Measurements from ENCODE around the gene GPC3. TPM values are rescaled to one million over a fixed set of nuclear protein-coding genes. Genes with fewer than 3 reads are reported as not detected.

Gene GPC3
- total and polyA plus RNA-seq, 2 donors: 22.1 to 192 TPM

GRCh38 chrX:133970076-133970475 lies 15.3 kb downstream of the GPC3 start:
- DNase-seq (ENCODE audit: extremely low spot score): no peak
- no peak overlapping the region for H3K27ac ChIP-seq (ENCODE audit: low read depth)
- H3K4me1 ChIP-seq (ENCODE audit: insufficient read depth): no peaks in the 10 kb centered on the region
- no peak overlapping the region for H3K4me3 ChIP-seq (ENCODE audit: low read depth, low read length)
- WGBS: 55% methylated on average over 5 of the region's 5 CpGs
- no peaks in the 10 kb centered on the region for H3K36me3 ChIP-seq (ENCODE audit: insufficient read depth)

- DNase-seq (ENCODE audit: extremely low spot score): no peak
- H3K4me1 ChIP-seq (ENCODE audit: insufficient read depth): no peaks in the 10 kb centered on the region
- 85% methylated on average over 3 of the region's 3 CpGs for WGBS
- no peaks in the 10 kb centered on the region for H3K36me3 ChIP-seq (ENCODE audit: insufficient read depth)
- no peak overlapping the region for H3K4me3 ChIP-seq (ENCODE audit: low read depth, low read length)
- no peak overlapping the region for H3K27ac ChIP-seq (ENCODE audit: low read depth)
These were observed 16.2 kb downstream of the GPC3 start for GRCh38 chrX:133969191-133969590.

GRCh38 chrX:133968109-133968508 lies 17.3 kb downstream of the GPC3 start:
- no peak overlapping the region for H3K4me3 ChIP-seq (ENCODE audit: low read depth, low read length)
- H3K27ac ChIP-seq (ENCODE audit: low read depth): no peak overlapping the region
- DNase-seq (ENCODE audit: extremely low spot score): no peak
- 98% methylated on average over 5 of the region's 5 CpGs for WGBS
- H3K36me3 ChIP-seq (ENCODE audit: insufficient read depth): no peaks in the 10 kb centered on the region
- no peaks in the 10 kb centered on the region for H3K4me1 ChIP-seq (ENCODE audit: insufficient read depth)

- DNase-seq (ENCODE audit: extremely low spot score): no peak
- no peaks in the 10 kb centered on the region for H3K4me1 ChIP-seq (ENCODE audit: insufficient read depth)
- H3K4me3 ChIP-seq (ENCODE audit: low read depth, low read length): no peak overlapping the region
- H3K27ac ChIP-seq (ENCODE audit: low read depth): no peak overlapping the region
- 97% methylated on average over 3 of the region's 3 CpGs for WGBS
- no peaks in the 10 kb centered on the region for H3K36me3 ChIP-seq (ENCODE audit: insufficient read depth)
These were observed 19.2 kb downstream of the GPC3 start for GRCh38 chrX:133966199-133966598.

DNA sequence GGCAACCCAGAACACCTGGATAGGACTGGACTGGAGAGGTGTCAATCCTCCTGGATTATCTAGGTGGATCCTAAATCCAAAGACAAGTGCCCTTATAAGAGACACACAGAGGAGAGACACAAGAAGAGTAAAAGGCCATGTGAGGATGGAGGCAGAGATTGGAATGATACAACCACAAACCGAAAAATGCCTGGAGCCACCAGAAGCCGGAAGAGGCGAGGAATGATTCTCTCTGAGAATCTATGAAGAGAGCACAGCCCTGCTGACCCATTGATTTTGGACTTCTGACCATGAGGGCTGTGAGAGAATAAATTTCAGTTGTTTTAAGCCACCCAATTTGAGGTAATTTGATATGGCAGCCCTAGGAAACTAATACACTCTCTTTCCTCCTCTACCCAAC lies 20.1 kb downstream of the GPC3 start:
- Histone ChIP-seq H3K4me3 (ENCODE audit: low read depth, low read length) (no peak overlapping the region), H3K4me1 (ENCODE audit: insufficient read depth) (no peaks in the 10 kb centered on the region)
- WGBS: 98% methylated on average over 3 of the region's 3 CpGs

GRCh38 chrX:133961046-133961445 lies 24.3 kb downstream of the GPC3 start:
- 89% methylated on average over 6 of the region's 6 CpGs for WGBS
- DNase-seq (ENCODE audit: extremely low spot score): no peak
- no peak overlapping the region for H3K4me3 ChIP-seq (ENCODE audit: low read depth, low read length)
- no peaks in the 10 kb centered on the region for H3K4me1 ChIP-seq (ENCODE audit: insufficient read depth)
- H3K36me3 ChIP-seq (ENCODE audit: insufficient read depth): no peaks in the 10 kb centered on the region
- H3K27ac ChIP-seq (ENCODE audit: low read depth): no peak overlapping the region

More for the DNA sequence above, 20.1 kb downstream of the GPC3 start:
- Histone ChIP-seq H3K27ac (ENCODE audit: low read depth) (no peak overlapping the region), H3K36me3 (ENCODE audit: insufficient read depth) (no peaks in the 10 kb centered on the region)
- no peak for DNase-seq (ENCODE audit: extremely low spot score)

DNA sequence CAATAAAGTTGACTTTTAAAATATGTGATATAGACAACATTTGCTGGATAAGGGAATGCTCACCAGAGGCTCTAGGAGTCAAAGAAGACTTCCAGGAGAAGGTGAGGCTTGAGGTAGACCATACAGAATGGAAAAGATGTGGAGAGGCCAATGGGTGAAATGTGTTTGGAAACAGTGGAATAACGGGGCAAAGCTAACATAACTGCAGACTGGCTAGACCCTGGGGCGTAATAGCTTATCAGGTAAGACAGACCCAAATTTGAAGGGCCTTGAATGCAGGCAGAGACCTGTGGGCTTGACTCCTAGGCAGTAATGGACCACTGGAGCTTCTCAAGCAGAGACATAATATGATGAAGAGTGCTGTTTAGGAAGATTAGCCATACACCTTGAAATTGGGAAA lies 25.4 kb downstream of the GPC3 start:
- 86% methylated on average over 2 of the region's 2 CpGs for WGBS
- no peak overlapping the region for H3K4me3 ChIP-seq (ENCODE audit: low read depth, low read length)
- no peaks in the 10 kb centered on the region for H3K4me1 ChIP-seq (ENCODE audit: insufficient read depth)
- no peaks in the 10 kb centered on the region for H3K36me3 ChIP-seq (ENCODE audit: insufficient read depth)
- H3K27ac ChIP-seq (ENCODE audit: low read depth): no peak overlapping the region
- no peak for DNase-seq (ENCODE audit: extremely low spot score)

GRCh38 chrX:133958997-133959688 lies 26.3 kb downstream of the GPC3 start:
- H3K36me3 ChIP-seq (ENCODE audit: insufficient read depth): no peaks in the 10 kb centered on the region
- 78% methylated on average over 2 of the region's 2 CpGs for WGBS
- H3K4me1 ChIP-seq (ENCODE audit: insufficient read depth): no peaks in the 10 kb centered on the region
- H3K27ac ChIP-seq (ENCODE audit: low read depth): no peak overlapping the region
- H3K4me3 ChIP-seq (ENCODE audit: low read depth, low read length): no peak overlapping the region
- DNase-seq (ENCODE audit: extremely low spot score): no peak

DNA sequence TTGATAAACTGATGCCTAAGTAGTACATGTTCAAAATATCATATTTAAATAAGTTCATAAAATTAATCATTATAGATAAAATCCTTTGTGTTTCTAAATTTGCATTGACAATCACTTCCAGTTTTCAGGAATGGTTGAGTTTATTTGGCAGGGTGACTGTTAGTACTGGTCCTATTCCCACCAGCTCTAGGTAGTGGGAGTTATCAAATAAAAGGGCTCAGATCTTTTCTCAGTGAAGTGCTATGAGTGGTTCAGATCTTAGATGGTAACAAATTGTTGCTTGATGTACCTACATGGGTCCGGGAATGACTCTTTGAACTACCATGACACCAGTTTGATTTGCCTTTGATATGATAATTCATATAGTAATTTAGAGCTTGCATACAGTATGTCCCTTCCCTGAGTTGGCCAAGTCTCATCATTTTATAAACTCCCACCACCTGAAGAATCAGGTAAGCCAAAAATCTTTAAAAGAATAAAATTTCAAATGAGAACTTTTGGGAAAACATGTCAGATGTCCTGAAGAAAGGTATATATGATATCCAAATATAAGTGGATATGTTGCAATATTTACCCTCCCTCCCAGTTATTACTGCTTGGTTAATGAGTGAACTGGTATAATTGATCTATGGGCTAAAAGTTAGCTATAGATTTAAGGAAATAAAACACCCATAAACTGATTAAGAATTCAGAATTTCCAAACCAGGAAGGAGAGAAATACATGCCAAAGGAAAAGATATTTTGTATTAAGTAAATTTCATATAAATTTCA lies 28.6 kb downstream of the GPC3 start:
- Histone ChIP-seq H3K4me1 (ENCODE audit: insufficient read depth) (no peaks in the 10 kb centered on the region), H3K4me3 (ENCODE audit: low read depth, low read length) (no peak overlapping the region), H3K27ac (ENCODE audit: low read depth) (no peak overlapping the region), H3K36me3 (ENCODE audit: insufficient read depth) (no peaks in the 10 kb centered on the region)
- WGBS: 95% methylated on average over 1 of the region's 1 CpG
- DNase-seq (ENCODE audit: extremely low spot score): no peak

- Histone ChIP-seq H3K4me1 (ENCODE audit: insufficient read depth) (no peaks in the 10 kb centered on the region), H3K4me3 (ENCODE audit: low read depth, low read length) (no peak overlapping the region), H3K27ac (ENCODE audit: low read depth) (no peak overlapping the region), H3K36me3 (ENCODE audit: insufficient read depth) (no peaks in the 10 kb centered on the region)
- WGBS: 95% methylated on average over 4 of the region's 4 CpGs
- DNase-seq (ENCODE audit: extremely low spot score): no peak
These were observed 31.5 kb downstream of the GPC3 start for GRCh38 chrX:133953785-133954355.

- WGBS: 89% methylated on average over 2 of the region's 2 CpGs
- Histone ChIP-seq H3K4me1 (ENCODE audit: insufficient read depth) (no peaks in the 10 kb centered on the region), H3K27ac (ENCODE audit: low read depth) (no peak overlapping the region), H3K36me3 (ENCODE audit: insufficient read depth) (no peaks in the 10 kb centered on the region), H3K4me3 (ENCODE audit: low read depth, low read length) (no peak overlapping the region)
- no peak for DNase-seq (ENCODE audit: extremely low spot score)
These were observed 32.3 kb downstream of the GPC3 start for GRCh38 chrX:133953078-133953477.

- no peak overlapping the region for H3K27ac ChIP-seq (ENCODE audit: low read depth)
- no peak for DNase-seq (ENCODE audit: extremely low spot score)
- no peaks in the 10 kb centered on the region for H3K4me1 ChIP-seq (ENCODE audit: insufficient read depth)
- no peak overlapping the region for H3K4me3 ChIP-seq (ENCODE audit: low read depth, low read length)
- 77% methylated on average over 2 of the region's 2 CpGs for WGBS
- no peaks in the 10 kb centered on the region for H3K36me3 ChIP-seq (ENCODE audit: insufficient read depth)
These were observed 34.3 kb downstream of the GPC3 start for GRCh38 chrX:133951098-133951497.

DNA sequence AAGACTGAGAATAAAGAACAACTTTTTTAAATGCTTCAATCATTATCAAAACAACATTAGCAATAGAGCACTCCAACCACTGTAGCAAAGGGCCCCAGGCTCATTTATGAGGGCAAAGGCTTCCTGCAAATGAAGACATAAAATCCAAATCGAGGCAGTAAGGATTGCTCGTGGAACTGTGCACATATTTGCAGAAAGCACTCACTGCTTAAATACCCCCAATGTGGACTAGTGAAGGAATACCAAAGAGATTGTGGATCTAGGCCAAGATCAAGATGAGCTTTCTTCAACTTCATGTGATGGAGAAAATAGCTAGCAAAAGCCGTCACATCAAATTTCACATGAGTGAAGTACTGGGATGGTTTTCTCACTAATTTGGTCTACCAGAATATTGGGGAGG lies 35.2 kb downstream of the GPC3 start:
- H3K27ac ChIP-seq (ENCODE audit: low read depth): no peak overlapping the region
- DNase-seq (ENCODE audit: extremely low spot score): no peak
- H3K4me1 ChIP-seq (ENCODE audit: insufficient read depth): no peaks in the 10 kb centered on the region
- H3K36me3 ChIP-seq (ENCODE audit: insufficient read depth): no peaks in the 10 kb centered on the region
- 72% methylated on average over 3 of the region's 3 CpGs for WGBS
- no peak overlapping the region for H3K4me3 ChIP-seq (ENCODE audit: low read depth, low read length)

DNA sequence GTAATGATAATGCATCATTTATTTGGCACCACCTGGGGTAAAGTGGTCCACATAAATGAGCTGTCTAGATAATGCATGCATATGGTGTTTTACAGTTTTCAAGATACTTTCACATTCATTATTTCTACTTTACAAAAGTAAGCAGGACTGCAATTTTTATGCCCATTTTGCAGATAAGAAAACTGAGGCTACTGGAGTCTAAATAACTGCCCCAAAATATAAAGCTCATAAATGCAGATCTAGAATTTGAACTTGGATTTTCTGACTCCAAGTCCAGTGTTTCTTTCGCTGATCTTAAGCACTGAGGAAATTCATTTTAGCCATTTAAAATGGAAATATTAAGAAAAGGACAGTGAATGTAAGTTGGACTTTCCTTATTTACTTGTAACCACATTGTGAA lies 36.5 kb downstream of the GPC3 start:
- Histone ChIP-seq H3K4me1 (ENCODE audit: insufficient read depth) (no peaks in the 10 kb centered on the region), H3K4me3 (ENCODE audit: low read depth, low read length) (no peak overlapping the region), H3K36me3 (ENCODE audit: insufficient read depth) (no peaks in the 10 kb centered on the region), H3K27ac (ENCODE audit: low read depth) (no peak overlapping the region)
- 97% methylated on average over 1 of the region's 1 CpG for WGBS
- no peak for DNase-seq (ENCODE audit: extremely low spot score)
